Ovary (tissue), 3 donors: ENCODE results near the gene BANK1.

ENCODE experiments used
- POLR2A ChIP-seq: fragments of 450-650 bp; IDR thresholded peaks from one replicate; pipeline ENCODE4 v1.6.1; 2017; ENCODE audit warnings: antibody characterized with exemption, mild to moderate bottlenecking, moderate library complexity
- TF ChIP-seq, protein P1 (sequence below), 3 donors: fragments of 450-650 bp in 2 of 3; fragments of 200-600 bp in 1 of 3; IDR thresholded peaks; one replicate each; pipeline versions ENCODE4 v1.5.1 to v1.8.0; 2016 to 2022; ENCODE audit warnings: antibody characterized with exemption in 3 of 3, mild to moderate bottlenecking in 1 of 3
- donor health status: DM: no; HTN: no; CAD: no.

GRCh38 chr4:102031406-102031805, 240.9 kb downstream of the BANK1 start:
- TF ChIP-seq, protein P1, sequence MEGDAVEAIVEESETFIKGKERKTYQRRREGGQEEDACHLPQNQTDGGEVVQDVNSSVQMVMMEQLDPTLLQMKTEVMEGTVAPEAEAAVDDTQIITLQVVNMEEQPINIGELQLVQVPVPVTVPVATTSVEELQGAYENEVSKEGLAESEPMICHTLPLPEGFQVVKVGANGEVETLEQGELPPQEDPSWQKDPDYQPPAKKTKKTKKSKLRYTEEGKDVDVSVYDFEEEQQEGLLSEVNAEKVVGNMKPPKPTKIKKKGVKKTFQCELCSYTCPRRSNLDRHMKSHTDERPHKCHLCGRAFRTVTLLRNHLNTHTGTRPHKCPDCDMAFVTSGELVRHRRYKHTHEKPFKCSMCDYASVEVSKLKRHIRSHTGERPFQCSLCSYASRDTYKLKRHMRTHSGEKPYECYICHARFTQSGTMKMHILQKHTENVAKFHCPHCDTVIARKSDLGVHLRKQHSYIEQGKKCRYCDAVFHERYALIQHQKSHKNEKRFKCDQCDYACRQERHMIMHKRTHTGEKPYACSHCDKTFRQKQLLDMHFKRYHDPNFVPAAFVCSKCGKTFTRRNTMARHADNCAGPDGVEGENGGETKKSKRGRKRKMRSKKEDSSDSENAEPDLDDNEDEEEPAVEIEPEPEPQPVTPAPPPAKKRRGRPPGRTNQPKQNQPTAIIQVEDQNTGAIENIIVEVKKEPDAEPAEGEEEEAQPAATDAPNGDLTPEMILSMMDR (IDR thresholded peaks at IDR 0.05): no peak
- TF ChIP-seq POLR2A: no peak
